GM12878 (cell line): ENCODE measurements around the gene DERL3. TPM values are rescaled to one million over a fixed set of nuclear protein-coding genes. Genes with fewer than 3 reads are reported as not detected.

Experiments used
- ATAC-seq: fragments of 200-7000 bp; cut with Tn5 transposase; 3 replicates; pipeline ENCODE4 v1.9.1; 2020; ENCODE audit warnings: mild to moderate bottlenecking, moderate library complexity
- BruUV-seq: library from RNA; stranded (reverse); fragments of 400-500 nt; replicated peaks from 2 replicates; lab custom pipeline; 2021; lab: Mats Ljungman, UMichigan
- CTCF ChIA-PET: fragments of 300-600 bp; sonication (Branson Sonifier 250); formaldehyde crosslinking; extraction: SDS; loops from one replicate; lab custom pipeline; 2021; ENCODE audit warnings: inconsistent platforms; lab: Yijun Ruan, JAX
- POLR2A ChIA-PET: fragments of 350-600 bp; formaldehyde crosslinking; extraction: SDS; loops from one replicate; lab custom pipeline; 2021; ENCODE audit warnings: inconsistent platforms; lab: Charles Lee
- RAD21 ChIA-PET: fragments of 300-600 bp; sonication (Branson Sonifier 250); formaldehyde crosslinking; loops from one replicate; lab custom pipeline; 2023; ENCODE audit warnings: antibody characterized with exemption; ENCODE audit not compliant: unreplicated experiment; lab: Charles Lee
- SMC1A ChIA-PET: fragments of 300-600 bp; sonication (Branson Sonifier 250); formaldehyde crosslinking; loops from one replicate; lab custom pipeline; 2023; ENCODE audit not compliant: unreplicated experiment, uncharacterized antibody; lab: Charles Lee
- DNase-seq: peaks from one replicate; pipeline ENCODE4 v3.0.0-alpha.2; 2011; ENCODE audit warnings: low read depth, low spot score
- FAIRE-seq: peaks from 3 replicates; lab custom pipeline; 2011; peaks lifted over from hg19 to GRCh38; lab: Jason Lieb, UNC
- H2AFZ ChIP-seq: 2 replicates; pipeline ENCODE4 v1.6.0; 2011; ENCODE audit warnings: low read depth, low read length, control low read depth; ENCODE audit not compliant: control insufficient read depth
- H3K27ac ChIP-seq: 2 replicates; pipeline ENCODE4 v1.5.1; 2011; ENCODE audit warnings: control low read depth; ENCODE audit not compliant: control insufficient read depth, insufficient read depth
- H3K27me3 ChIP-seq, 2 experiments: replicated peaks in 1 of 2; 2 replicates each; pipeline versions ENCODE4 v1.6.0 to v1.6.1; 2011; ENCODE audit warnings: low read length in 1 of 2; ENCODE audit not compliant: control insufficient read depth in 2 of 2, insufficient read depth in 2 of 2
- H3K36me3 ChIP-seq, 2 experiments: 2 replicates each; pipeline ENCODE4 v1.5.1; 2011; ENCODE audit warnings: low read length in 1 of 2; ENCODE audit not compliant: control insufficient read depth in 2 of 2, insufficient read depth in 2 of 2
- H3K4me1 ChIP-seq: 2 replicates; pipeline ENCODE4 v1.6.1; 2011; ENCODE audit warnings: mild to moderate bottlenecking, low read length, moderate library complexity, mixed read lengths; ENCODE audit not compliant: control insufficient read depth, insufficient read depth
- H3K4me2 ChIP-seq: 2 replicates; pipeline ENCODE4 v1.6.0; 2011; ENCODE audit warnings: control low read depth; ENCODE audit not compliant: control insufficient read depth, insufficient read depth
- H3K4me3 ChIP-seq: fragments of 200-600 bp; sonication (generic); 2 replicates; pipeline ENCODE4 v1.5.1; 2016
- H3K79me2 ChIP-seq: 2 replicates; pipeline ENCODE4 v1.6.0; 2011; ENCODE audit warnings: low read length; ENCODE audit not compliant: control insufficient read depth, insufficient read depth
- H3K9ac ChIP-seq: 2 replicates; pipeline ENCODE4 v1.8.0; 2011; ENCODE audit warnings: low read length, control low read depth, mixed read lengths; ENCODE audit not compliant: control insufficient read depth, insufficient read depth
- H3K9me3 ChIP-seq: replicated peaks from 3 replicates; pipeline ENCODE4 v1.5.1; 2011; ENCODE audit warnings: mild to moderate bottlenecking, low read length; ENCODE audit not compliant: control insufficient read depth, insufficient read depth
- H4K20me1 ChIP-seq: 2 replicates; pipeline ENCODE4 v1.6.0; 2011; ENCODE audit not compliant: control insufficient read depth, insufficient read depth
- CBX3 ChIP-seq: fragments of 200-600 bp; sonication (generic); IDR thresholded peaks from 2 replicates; pipeline ENCODE4 v1.6.1; 2016; ENCODE audit warnings: low read depth, borderline replicate concordance
- CEBPB ChIP-seq, 2 experiments: fragments of 150-350 bp in 1 of 2; IDR thresholded peaks; 2 replicates each; pipeline ENCODE4 v1.6.1; 2012 to 2014; ENCODE audit warnings: low read depth in 2 of 2, low read length in 2 of 2, borderline replicate concordance in 1 of 2, inconsistent platforms in 1 of 2
- CREB1 ChIP-seq: IDR thresholded peaks from 2 replicates; pipeline ENCODE4 v1.6.1; 2012; ENCODE audit warnings: low read depth, mild to moderate bottlenecking, inconsistent platforms
- ETV6 ChIP-seq, 2 experiments: fragments of 450-650 bp in 1 of 2; IDR thresholded peaks in 1 of 2; conservative IDR thresholded peaks in 1 of 2; 2 replicates each; pipeline ENCODE4 v1.6.1; 2014; ENCODE audit warnings: antibody characterized with exemption in 1 of 2, borderline replicate concordance in 1 of 2, low read depth in 1 of 2, mild to moderate bottlenecking in 1 of 2, moderate library complexity in 1 of 2
- FOXM1 ChIP-seq: IDR thresholded peaks from 2 replicates; pipeline ENCODE4 v1.6.1; 2012; ENCODE audit warnings: low read depth, mild to moderate bottlenecking, inconsistent platforms, low read length, moderate library complexity
- JUNB ChIP-seq: IDR thresholded peaks from 2 replicates; pipeline ENCODE4 v1.6.1; 2016; ENCODE audit warnings: antibody characterized with exemption, mild to moderate bottlenecking
- MEF2B ChIP-seq: fragments of 450-650 bp; IDR thresholded peaks from 2 replicates; pipeline ENCODE4 v1.6.1; 2018; ENCODE audit warnings: mild to moderate bottlenecking, moderate library complexity; ENCODE audit not compliant: partially characterized antibody, poor library complexity, severe bottlenecking
- SPI1 ChIP-seq: IDR thresholded peaks from 2 replicates; pipeline ENCODE4 v1.6.1; 2011; ENCODE audit warnings: low read depth, mild to moderate bottlenecking, low read length, moderate library complexity, borderline replicate concordance; ENCODE audit not compliant: insufficient read depth
- YBX1 ChIP-seq: fragments of 450-650 bp; IDR thresholded peaks from 2 replicates; pipeline ENCODE4 v1.6.1; 2016; ENCODE audit warnings: antibody characterized with exemption
- WGBS: methylation state at CpG from one replicate; pipeline ENCODE4 v1.1.6; 2016; ENCODE audit warnings: low lambda C conversion rate; ENCODE audit not compliant: insufficient replicate concordance, insufficient coverage; ENCODE audit errors: missing lambda C conversion rate; 5-methylcytosine and 5-hydroxymethylcytosine counted together
- in situ Hi-C: fragments of 300-500 bp; cut with MboI; formaldehyde crosslinking; loops from 9 replicates; pipeline ENCODE4 v1.14.3; 2018; ENCODE audit warnings: mixed read lengths
- intact Hi-C: fragments of 100-400 bp; cut with micrococcal nuclease; formaldehyde crosslinking; loops from one replicate; pipeline ENCODE4 v1.14.2; 2022; ENCODE audit not compliant: unreplicated experiment
- polyA plus RNA-seq, 11 experiments: library from polyadenylated mRNA; depleted of rRNA in 4 of 11; unstranded in 6 of 11; stranded (reverse) in 5 of 11; fragments of >200 nt; fragmentation: Nextera tagmentation in 4 of 11; fragmentation: Illumina TruSeq in 1 of 11; extraction: Ambion mirVana in 4 of 11; extraction: Trizol in 1 of 11; gene quantifications; 1 replicate in 1 of 11; 2 replicates in 10 of 11; pipeline versions ENCODE4 v1.2.1 to v1.2.3, GENCODE V29; 2011 to 2016; ENCODE audit warnings: inconsistent platforms in 2 of 11, missing spikeins in 2 of 11, low read depth in 1 of 11
- total RNA-seq, 4 experiments: library from RNA; depleted of rRNA in 3 of 4; stranded (reverse); fragments of >200 nt in 3 of 4; fragmentation: Illumina TruSeq in 1 of 4; extraction: Trizol in 1 of 4; gene quantifications; 2 replicates each; pipeline versions ENCODE4 v1.2.1 to v1.2.3, GENCODE V29; 2013 to 2021
- TF ChIP-seq, protein P1 (sequence below): fragments of 450-650 bp; IDR thresholded peaks from 2 replicates; pipeline ENCODE4 v1.6.1; 2016; ENCODE audit warnings: mild to moderate bottlenecking, moderate library complexity, borderline replicate concordance
- TF ChIP-seq, protein P2 (sequence below): fragments of 450-650 bp; IDR thresholded peaks from 2 replicates; pipeline ENCODE4 v1.6.1; 2016; ENCODE audit warnings: mild to moderate bottlenecking
- TF ChIP-seq, protein P3 (sequence below): fragments of 450-650 bp; IDR thresholded peaks from 2 replicates; pipeline ENCODE4 v1.6.1; 2018; ENCODE audit warnings: borderline replicate concordance, mild to moderate bottlenecking; ENCODE audit not compliant: partially characterized antibody

Gene DERL3
- total and polyA plus RNA-seq, 10 of the 15 experiments (the other 5 are each of a cell fraction or from before 2014, with no cell fraction given) = 4.1 to 52.4 (median 14.1) TPM

DNA sequence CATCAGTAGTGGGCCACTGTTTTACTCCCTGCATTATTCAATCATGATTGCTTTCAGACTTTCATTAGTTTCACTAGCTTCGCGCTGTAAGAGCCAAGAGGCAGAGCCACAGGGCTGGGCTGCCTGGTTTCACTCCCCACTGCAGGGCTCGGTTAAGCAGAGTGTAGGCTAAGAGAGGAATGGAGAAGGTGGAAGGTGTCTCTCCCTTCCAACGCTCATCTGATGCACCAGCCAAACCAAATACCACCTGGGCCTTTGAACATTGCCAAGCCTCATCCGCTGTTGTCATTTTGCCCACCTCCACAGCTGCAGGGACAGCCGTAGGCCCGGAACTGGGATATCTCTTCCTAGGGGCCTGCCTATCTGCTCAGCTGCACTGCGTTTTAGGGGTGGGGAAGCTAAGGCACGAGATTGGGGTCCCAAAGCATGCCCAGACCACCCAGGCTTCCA lies 52.5 kb downstream of the DERL3 start:
- ATAC-seq = no peak
- SMC1A ChIA-PET = interaction anchor here (1.0 to 1.9 kb wide), 3 partner anchors 16 to 60 kb away, joined by 3 to 5 read pairs (median 5); no protein-coding TSS in a partner anchor
- Histone ChIP-seq H3K79me2 (peaks cover 39% of the 10 kb centered on the region), H2AFZ (peak overlapping the region; percentile 97), H3K4me2 (peak overlapping the region; percentile 98), H3K27ac (peak overlapping the region; percentile 98), H4K20me1 (0 out of 2 replicates have a peak, but pooled peaks cover 4% of the 10 kb centered on the region), H3K4me1 (peaks cover 8% of the 10 kb centered on the region), H3K27me3 (no peaks in the 10 kb centered on the region), H3K9me3 (no peaks in the 10 kb centered on the region), H3K4me3 (peak overlapping the region; percentile 73; the same call in 1 of the 2 replicates), H3K36me3 (peaks cover 0 to 1% of the 10 kb centered on the region in 2 experiments; a peak in 1 of 4 replicates), H3K9ac (peak overlapping the region; percentile 99)
- intact Hi-C loops = loop anchor here (2.0 kb wide), 1 partner anchor 19 kb away; no protein-coding TSS in a partner anchor
- in situ Hi-C loops = no loop called here
- FAIRE-seq = no peak
- WGBS = 56% methylated on average over 9 of the region's 9 CpGs
- no peak for DNase-seq
- CTCF ChIA-PET = interaction anchor here (0.7 to 0.8 kb wide), 3 partner anchors 59 to 63 kb away, joined by 3 to 5 read pairs (median 3); no protein-coding TSS in a partner anchor
- RAD21 ChIA-PET = interaction anchor here (1.0 to 1.1 kb wide), 2 partner anchors 14 to 15 kb away, joined by 3 to 4 read pairs; partner anchors contain the start of gene MMP11
- TSS peak; percentile 95 for BruUV-seq
- POLR2A ChIA-PET = interaction anchor here (0.6 to 2.5 kb wide), 3 partner anchors 19 to 71 kb away, joined by 3 to 8 read pairs (median 7); partner anchors contain the start of genes CHCHD10 and SLC2A11
- TF ChIP-seq, protein P1, sequence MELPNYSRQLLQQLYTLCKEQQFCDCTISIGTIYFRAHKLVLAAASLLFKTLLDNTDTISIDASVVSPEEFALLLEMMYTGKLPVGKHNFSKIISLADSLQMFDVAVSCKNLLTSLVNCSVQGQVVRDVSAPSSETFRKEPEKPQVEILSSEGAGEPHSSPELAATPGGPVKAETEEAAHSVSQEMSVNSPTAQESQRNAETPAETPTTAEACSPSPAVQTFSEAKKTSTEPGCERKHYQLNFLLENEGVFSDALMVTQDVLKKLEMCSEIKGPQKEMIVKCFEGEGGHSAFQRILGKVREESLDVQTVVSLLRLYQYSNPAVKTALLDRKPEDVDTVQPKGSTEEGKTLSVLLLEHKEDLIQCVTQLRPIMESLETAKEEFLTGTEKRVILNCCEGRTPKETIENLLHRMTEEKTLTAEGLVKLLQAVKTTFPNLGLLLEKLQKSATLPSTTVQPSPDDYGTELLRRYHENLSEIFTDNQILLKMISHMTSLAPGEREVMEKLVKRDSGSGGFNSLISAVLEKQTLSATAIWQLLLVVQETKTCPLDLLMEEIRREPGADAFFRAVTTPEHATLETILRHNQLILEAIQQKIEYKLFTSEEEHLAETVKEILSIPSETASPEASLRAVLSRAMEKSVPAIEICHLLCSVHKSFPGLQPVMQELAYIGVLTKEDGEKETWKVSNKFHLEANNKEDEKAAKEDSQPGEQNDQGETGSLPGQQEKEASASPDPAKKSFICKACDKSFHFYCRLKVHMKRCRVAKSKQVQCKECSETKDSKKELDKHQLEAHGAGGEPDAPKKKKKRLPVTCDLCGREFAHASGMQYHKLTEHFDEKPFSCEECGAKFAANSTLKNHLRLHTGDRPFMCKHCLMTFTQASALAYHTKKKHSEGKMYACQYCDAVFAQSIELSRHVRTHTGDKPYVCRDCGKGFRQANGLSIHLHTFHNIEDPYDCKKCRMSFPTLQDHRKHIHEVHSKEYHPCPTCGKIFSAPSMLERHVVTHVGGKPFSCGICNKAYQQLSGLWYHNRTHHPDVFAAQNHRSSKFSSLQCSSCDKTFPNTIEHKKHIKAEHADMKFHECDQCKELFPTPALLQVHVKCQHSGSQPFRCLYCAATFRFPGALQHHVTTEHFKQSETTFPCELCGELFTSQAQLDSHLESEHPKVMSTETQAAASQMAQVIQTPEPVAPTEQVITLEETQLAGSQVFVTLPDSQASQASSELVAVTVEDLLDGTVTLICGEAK = peak; percentile 33; the same call in 1 of the 2 replicates
- TF ChIP-seq MEF2B (no peak), CREB1 (no peak), CEBPB (IDR thresholded peaks at IDR 0.05; ENCODE audit: borderline replicate concordance in 1 of 2, low read depth in 2 of 2, low read length in 2 of 2) (no peak), FOXM1 (no peak), CBX3 (no peak), YBX1 (no peak), ETV6 (conservative IDR thresholded peaks at IDR 0.05 in 1 of 2, IDR thresholded peaks at IDR 0.05 in 1 of 2; ENCODE audit: borderline replicate concordance in 1 of 2, low read depth in 1 of 2) (no peak), JUNB (no peak), SPI1 (no peak)
- TF ChIP-seq, protein P2, sequence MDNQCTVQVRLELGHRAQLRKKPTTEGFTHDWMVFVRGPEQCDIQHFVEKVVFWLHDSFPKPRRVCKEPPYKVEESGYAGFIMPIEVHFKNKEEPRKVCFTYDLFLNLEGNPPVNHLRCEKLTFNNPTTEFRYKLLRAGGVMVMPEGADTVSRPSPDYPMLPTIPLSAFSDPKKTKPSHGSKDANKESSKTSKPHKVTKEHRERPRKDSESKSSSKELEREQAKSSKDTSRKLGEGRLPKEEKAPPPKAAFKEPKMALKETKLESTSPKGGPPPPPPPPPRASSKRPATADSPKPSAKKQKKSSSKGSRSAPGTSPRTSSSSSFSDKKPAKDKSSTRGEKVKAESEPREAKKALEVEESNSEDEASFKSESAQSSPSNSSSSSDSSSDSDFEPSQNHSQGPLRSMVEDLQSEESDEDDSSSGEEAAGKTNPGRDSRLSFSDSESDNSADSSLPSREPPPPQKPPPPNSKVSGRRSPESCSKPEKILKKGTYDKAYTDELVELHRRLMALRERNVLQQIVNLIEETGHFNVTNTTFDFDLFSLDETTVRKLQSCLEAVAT = peak; percentile 81
- TF ChIP-seq, protein P3, sequence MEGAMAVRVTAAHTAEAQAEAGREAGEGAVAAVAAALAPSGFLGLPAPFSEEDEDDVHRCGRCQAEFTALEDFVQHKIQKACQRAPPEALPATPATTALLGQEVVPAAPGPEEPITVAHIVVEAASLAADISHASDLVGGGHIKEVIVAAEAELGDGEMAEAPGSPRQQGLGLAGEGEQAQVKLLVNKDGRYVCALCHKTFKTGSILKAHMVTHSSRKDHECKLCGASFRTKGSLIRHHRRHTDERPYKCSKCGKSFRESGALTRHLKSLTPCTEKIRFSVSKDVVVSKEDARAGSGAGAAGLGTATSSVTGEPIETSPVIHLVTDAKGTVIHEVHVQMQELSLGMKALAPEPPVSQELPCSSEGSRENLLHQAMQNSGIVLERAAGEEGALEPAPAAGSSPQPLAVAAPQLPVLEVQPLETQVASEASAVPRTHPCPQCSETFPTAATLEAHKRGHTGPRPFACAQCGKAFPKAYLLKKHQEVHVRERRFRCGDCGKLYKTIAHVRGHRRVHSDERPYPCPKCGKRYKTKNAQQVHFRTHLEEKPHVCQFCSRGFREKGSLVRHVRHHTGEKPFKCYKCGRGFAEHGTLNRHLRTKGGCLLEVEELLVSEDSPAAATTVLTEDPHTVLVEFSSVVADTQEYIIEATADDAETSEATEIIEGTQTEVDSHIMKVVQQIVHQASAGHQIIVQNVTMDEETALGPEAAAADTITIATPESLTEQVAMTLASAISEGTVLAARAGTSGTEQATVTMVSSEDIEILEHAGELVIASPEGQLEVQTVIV = no peak
